CD14-positive monocyte (primary cell): Measurements from ENCODE around the gene SIAH3. TPM values are rescaled to one million over a fixed set of nuclear protein-coding genes. Genes with fewer than 3 reads are reported as not detected.

Experiments
- DNase-seq, 3 donors: peaks; one replicate each; pipeline ENCODE4 v3.0.0-alpha.2; 2011 to 2022
- H2AFZ ChIP-seq: 2 replicates; pipeline ENCODE4 v1.6.0; 2012; ENCODE audit warnings: mild to moderate bottlenecking, low read depth, low read length, inconsistent platforms; ENCODE audit not compliant: insufficient read depth, poor library complexity, severe bottlenecking
- H3K27ac ChIP-seq, 2 donors: 1 replicate in 1 of 2; 2 replicates in 1 of 2; pipeline ENCODE4 v1.5.1; 2012 to 2013; ENCODE audit warnings: low read length in 2 of 2, control low read depth in 1 of 2, inconsistent platforms in 1 of 2, low read depth in 1 of 2, mild to moderate bottlenecking in 1 of 2
- H3K27me3 ChIP-seq, 2 donors: one replicate each; pipeline versions ENCODE4 v1.6.0 to v1.6.1; 2011 to 2013; ENCODE audit warnings: low read length in 2 of 2; ENCODE audit not compliant: control insufficient read depth in 2 of 2, insufficient read depth in 2 of 2
- H3K36me3 ChIP-seq, 2 donors: replicated peaks in 1 of 2; 1 replicate in 1 of 2; 2 replicates in 1 of 2; pipeline versions ENCODE4 v1.5.1 to v1.6.1; 2012 to 2013; ENCODE audit warnings: low read length in 2 of 2, control low read depth in 1 of 2, inconsistent platforms in 1 of 2, mild to moderate bottlenecking in 1 of 2; ENCODE audit not compliant: insufficient read depth in 2 of 2, control insufficient read depth in 1 of 2
- H3K4me1 ChIP-seq, 2 donors: 1 replicate in 1 of 2; 2 replicates in 1 of 2; pipeline versions ENCODE4 v1.5.1 to v1.6.1; 2012 to 2013; ENCODE audit warnings: low read length in 2 of 2, control low read depth in 1 of 2, inconsistent platforms in 1 of 2, mild to moderate bottlenecking in 1 of 2, moderate library complexity in 1 of 2; ENCODE audit not compliant: insufficient read depth in 2 of 2, control insufficient read depth in 1 of 2
- H3K4me2 ChIP-seq: replicated peaks from 2 replicates; pipeline ENCODE3; 2012; ENCODE audit warnings: low read length, moderate library complexity, mild to moderate bottlenecking; ENCODE audit not compliant: poor library complexity, severe bottlenecking; ENCODE audit errors: extremely low read depth
- H3K4me3 ChIP-seq, 3 experiments: fragments of 200-600 bp in 1 of 3; sonication (generic) in 1 of 3; replicated peaks in 1 of 3; 1 replicate in 2 of 3; 2 replicates in 1 of 3; pipeline ENCODE4 v1.5.1; 2011 to 2013; ENCODE audit warnings: low read length in 3 of 3, mild to moderate bottlenecking in 3 of 3, control low read depth in 2 of 3, low read depth in 2 of 3, inconsistent platforms in 1 of 3, moderate library complexity in 1 of 3
- H3K79me2 ChIP-seq: 2 replicates; pipeline ENCODE4 v1.6.0; 2012; ENCODE audit warnings: mild to moderate bottlenecking, control low read depth, inconsistent platforms, low read length, moderate library complexity; ENCODE audit not compliant: insufficient read depth
- H3K9ac ChIP-seq: 2 replicates; pipeline ENCODE4 v1.6.0; 2017; ENCODE audit warnings: low read length, mild to moderate bottlenecking; ENCODE audit not compliant: insufficient read depth, poor library complexity, severe bottlenecking
- H3K9me3 ChIP-seq, 2 donors: replicated peaks in 1 of 2; 1 replicate in 1 of 2; 2 replicates in 1 of 2; pipeline versions ENCODE4 v1.5.1 to v1.6.1; 2012 to 2013; ENCODE audit warnings: low read length in 2 of 2, control low read depth in 1 of 2; ENCODE audit not compliant: control insufficient read depth in 1 of 2, insufficient read depth in 1 of 2
- H4K20me1 ChIP-seq: 2 replicates; pipeline ENCODE4 v1.6.0; 2012; ENCODE audit warnings: mild to moderate bottlenecking, low read length, control low read depth, moderate library complexity; ENCODE audit not compliant: insufficient read depth
- H3K27ac Mint-ChIP-seq, 7 donors: one replicate each; pipeline ENCODE4 v1.8.0; 2020; ENCODE audit warnings: mild to moderate bottlenecking in 7 of 7, mixed read lengths in 7 of 7, moderate library complexity in 6 of 7, inconsistent platforms in 2 of 7
- H3K27me3 Mint-ChIP-seq, 3 donors: one replicate each; pipeline ENCODE4 v1.8.0; 2021 to 2022; ENCODE audit warnings: low read depth in 3 of 3, mild to moderate bottlenecking in 3 of 3, mixed read lengths in 3 of 3, moderate library complexity in 3 of 3, inconsistent platforms in 1 of 3
- H3K36me3 Mint-ChIP-seq, 2 donors: one replicate each; pipeline ENCODE4 v1.8.0; 2020; ENCODE audit warnings: mixed read lengths in 2 of 2, inconsistent platforms in 1 of 2, mild to moderate bottlenecking in 1 of 2
- H3K4me1 Mint-ChIP-seq: one replicate; pipeline ENCODE4 v1.8.0; 2020; ENCODE audit warnings: mild to moderate bottlenecking, mixed read lengths
- H3K4me3 Mint-ChIP-seq, 2 donors: one replicate each; pipeline ENCODE4 v1.8.0; 2020; ENCODE audit warnings: mild to moderate bottlenecking in 2 of 2, mixed read lengths in 2 of 2, moderate library complexity in 1 of 2
- H3K9me3 Mint-ChIP-seq, 7 donors: one replicate each; pipeline ENCODE4 v1.8.0; 2020 to 2022; ENCODE audit warnings: mixed read lengths in 7 of 7, mild to moderate bottlenecking in 6 of 7, moderate library complexity in 6 of 7, inconsistent platforms in 2 of 7
- WGBS: methylation state at CpG from one replicate; pipeline ENCODE4 v1.1.5; 2013; ENCODE audit warnings: missing lambda C conversion rate; ENCODE audit not compliant: insufficient coverage; 5-methylcytosine and 5-hydroxymethylcytosine counted together
- intact Hi-C, 2 donors: fragments of 100-400 bp; cut with micrococcal nuclease; formaldehyde crosslinking; loops; one replicate each; pipeline versions ENCODE4 v1.15.0 to v1.15.1; 2023
- polyA plus RNA-seq, 3 donors: library from polyadenylated mRNA; depleted of rRNA in 1 of 3; unstranded in 2 of 3; stranded (reverse) in 1 of 3; fragments of 300-500 nt in 2 of 3; fragments of >200 nt in 1 of 3; fragmentation: Illumina TruSeq in 2 of 3; gene quantifications; 1 replicate in 2 of 3; 2 replicates in 1 of 3; pipeline ENCODE4 v1.2.3, GENCODE V29; 2012 to 2021
- TF ChIP-seq, protein P1 (sequence below): fragments of 200-600 bp; IDR thresholded peaks from one replicate; pipeline ENCODE4 v1.8.0; 2022; ENCODE audit warnings: antibody characterized with exemption, mild to moderate bottlenecking

The SIAH3 gene
- polyA plus RNA-seq, 3 donors, result not detected

- TF ChIP-seq, protein P1, sequence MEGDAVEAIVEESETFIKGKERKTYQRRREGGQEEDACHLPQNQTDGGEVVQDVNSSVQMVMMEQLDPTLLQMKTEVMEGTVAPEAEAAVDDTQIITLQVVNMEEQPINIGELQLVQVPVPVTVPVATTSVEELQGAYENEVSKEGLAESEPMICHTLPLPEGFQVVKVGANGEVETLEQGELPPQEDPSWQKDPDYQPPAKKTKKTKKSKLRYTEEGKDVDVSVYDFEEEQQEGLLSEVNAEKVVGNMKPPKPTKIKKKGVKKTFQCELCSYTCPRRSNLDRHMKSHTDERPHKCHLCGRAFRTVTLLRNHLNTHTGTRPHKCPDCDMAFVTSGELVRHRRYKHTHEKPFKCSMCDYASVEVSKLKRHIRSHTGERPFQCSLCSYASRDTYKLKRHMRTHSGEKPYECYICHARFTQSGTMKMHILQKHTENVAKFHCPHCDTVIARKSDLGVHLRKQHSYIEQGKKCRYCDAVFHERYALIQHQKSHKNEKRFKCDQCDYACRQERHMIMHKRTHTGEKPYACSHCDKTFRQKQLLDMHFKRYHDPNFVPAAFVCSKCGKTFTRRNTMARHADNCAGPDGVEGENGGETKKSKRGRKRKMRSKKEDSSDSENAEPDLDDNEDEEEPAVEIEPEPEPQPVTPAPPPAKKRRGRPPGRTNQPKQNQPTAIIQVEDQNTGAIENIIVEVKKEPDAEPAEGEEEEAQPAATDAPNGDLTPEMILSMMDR, result no peak
- H3K4me3 Mint-ChIP-seq, result no peak overlapping the region
- Histone ChIP-seq H3K27me3 (no peaks in the 10 kb centered on the region), H2AFZ (no peak overlapping the region), H3K4me1 (peaks cover 36 to 39% of the 10 kb centered on the region in 2 donors), H3K4me2 (no peak overlapping the region), H3K79me2 (no peaks in the 10 kb centered on the region), H3K4me3 (no peak overlapping the region), H4K20me1 (no peaks in the 10 kb centered on the region), H3K9ac (no peak overlapping the region), H3K27ac (no peak overlapping the region), H3K36me3 (no peaks in the 10 kb centered on the region), H3K9me3 (no peaks in the 10 kb centered on the region)
- intact Hi-C loops, result no loop called here
- no peaks in the 10 kb centered on the region for H3K9me3 Mint-ChIP-seq
- WGBS, result 100% methylated on average over 2 of the region's 5 CpGs
- H3K27ac Mint-ChIP-seq, result no peak overlapping the region
- H3K4me1 Mint-ChIP-seq, result peaks cover 50% of the 10 kb centered on the region
- peaks cover 0 to 4% (median 4%) of the 10 kb centered on the region in 3 donors for H3K27me3 Mint-ChIP-seq
- H3K36me3 Mint-ChIP-seq, result no peaks in the 10 kb centered on the region
- no peak for DNase-seq
Observed at GRCh38 chr13:45830121-45830520, 21.4 kb downstream of the SIAH3 start.

GRCh38 chr13:45828256-45828968, 23.1 kb downstream of the SIAH3 start:
- TF ChIP-seq, protein P1, result no peak
- Histone ChIP-seq H3K4me2 (no peak overlapping the region), H4K20me1 (no peaks in the 10 kb centered on the region), H3K79me2 (no peaks in the 10 kb centered on the region), H3K27ac (no peak overlapping the region), H3K4me3 (no peak overlapping the region), H3K4me1 (peaks cover 46 to 49% of the 10 kb centered on the region in 2 donors), H3K9ac (no peak overlapping the region), H2AFZ (no peak overlapping the region), H3K27me3 (no peaks in the 10 kb centered on the region), H3K9me3 (no peaks in the 10 kb centered on the region), H3K36me3 (no peaks in the 10 kb centered on the region)
- Mint-ChIP-seq H3K27ac (no peak overlapping the region), H3K9me3 (no peaks in the 10 kb centered on the region), H3K27me3 (peaks cover 0 to 4% (median 4%) of the 10 kb centered on the region in 3 donors), H3K4me1 (peaks cover 54% of the 10 kb centered on the region), H3K4me3 (no peak overlapping the region), H3K36me3 (no peaks in the 10 kb centered on the region)
- WGBS, result 40% methylated on average over 1 of the region's 6 CpGs
- DNase-seq, result peak in 1 of 3 donors; percentile 19
- intact Hi-C loops, result no loop called here
